HG03439 (cell line): ENCODE results near the gene PCED1B.

Experiments used
- ATAC-seq: cut with Tn5 transposase; IDR thresholded peaks from one replicate; pipeline ENCODE4 v1.9.1; 2021; ENCODE audit warnings: mild to moderate bottlenecking, moderate library complexity; ENCODE audit not compliant: unreplicated experiment

Gene PCED1B

GRCh38 chr12:47224563-47225133, 145.2 kb downstream of the PCED1B start:
- no peak for ATAC-seq

GRCh38 chr12:47225356-47225755, 145.9 kb downstream of the PCED1B start:
- no peak for ATAC-seq

- no peak for ATAC-seq
These were observed 146.8 kb downstream of the PCED1B start for GRCh38 chr12:47226199-47226598.

GRCh38 chr12:47228802-47229201, 149.4 kb downstream of the PCED1B start:
- ATAC-seq = no peak

- ATAC-seq = no peak
These were observed 152.0 kb downstream of the PCED1B start for GRCh38 chr12:47231456-47231855.

- no peak for ATAC-seq
These were observed 155.2 kb downstream of the PCED1B start for GRCh38 chr12:47234576-47235141.

GRCh38 chr12:47235258-47236040, 156.0 kb downstream of the PCED1B start:
- no peak for ATAC-seq

GRCh38 chr12:47236109-47236714, 156.8 kb downstream of the PCED1B start:
- ATAC-seq = no peak

GRCh38 chr12:47237751-47238211, 158.4 kb downstream of the PCED1B start:
- no peak for ATAC-seq

GRCh38 chr12:47238669-47239114, 159.3 kb downstream of the PCED1B start:
- no peak for ATAC-seq

- no peak for ATAC-seq
These were observed 163.0 kb downstream of the PCED1B start for GRCh38 chr12:47242426-47242825.

GRCh38 chr12:47244835-47245234, 165.4 kb downstream of the PCED1B start:
- no peak for ATAC-seq

- ATAC-seq = no peak
These were observed 166.2 kb downstream of the PCED1B start for GRCh38 chr12:47245623-47246022.

- no peak for ATAC-seq
These were observed 168.0 kb downstream of the PCED1B start for GRCh38 chr12:47247418-47247817.

GRCh38 chr12:47249082-47249481, 169.7 kb downstream of the PCED1B start:
- no peak for ATAC-seq

GRCh38 chr12:47249719-47250357, 170.4 kb downstream of the PCED1B start:
- no peak for ATAC-seq

GRCh38 chr12:47251919-47252318, 172.5 kb downstream of the PCED1B start:
- no peak for ATAC-seq

- ATAC-seq = no peak
These were observed 185.5 kb downstream of the PCED1B start for GRCh38 chr12:47264951-47265350.

- no peak for ATAC-seq
These were observed 186.0 kb downstream of the PCED1B start for GRCh38 chr12:47265391-47265790.

- no peak for ATAC-seq
These were observed 188.2 kb downstream of the PCED1B start for GRCh38 chr12:47267571-47267970.
